ENCODE results near the gene LMO1.
A peak's percentile ranks its signal among the peaks of the same experiment; 100 is the strongest.

The LMO1 gene

DNA sequence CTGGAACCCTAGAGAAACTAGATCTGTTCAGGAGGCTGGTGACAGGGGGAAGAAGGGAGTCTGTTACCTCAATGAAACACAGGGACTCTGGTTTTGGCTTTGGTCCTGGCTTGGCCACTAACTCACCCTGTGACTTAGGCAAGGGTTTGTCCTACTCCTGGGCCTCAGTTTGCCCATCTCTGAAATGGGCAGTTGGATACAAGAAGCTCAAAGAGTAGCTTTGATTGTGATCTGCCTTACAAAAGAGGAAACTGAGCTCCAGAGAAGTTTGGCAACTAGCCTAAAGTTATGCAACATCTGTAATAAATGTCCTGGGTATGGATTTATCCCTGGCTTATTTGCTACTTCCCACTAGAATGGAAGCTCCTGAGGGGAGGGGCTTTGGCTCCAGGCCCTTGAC, 24.0 kb upstream of the LMO1 start:
- Histone ChIP-seq H3K4me3 (no peak overlapping the region), H3K27me3 (peaks cover 0 to 14% of the 10 kb centered on the region in 2 donors), H3K9me3 (no peaks in the 10 kb centered on the region), H3K27ac (no peak overlapping the region), H3K4me1 (peaks cover 0 to 6% (median 2%) of the 10 kb centered on the region in 4 donors), H3K36me3 (no peaks in the 10 kb centered on the region)
- TF ChIP-seq, protein P1, sequence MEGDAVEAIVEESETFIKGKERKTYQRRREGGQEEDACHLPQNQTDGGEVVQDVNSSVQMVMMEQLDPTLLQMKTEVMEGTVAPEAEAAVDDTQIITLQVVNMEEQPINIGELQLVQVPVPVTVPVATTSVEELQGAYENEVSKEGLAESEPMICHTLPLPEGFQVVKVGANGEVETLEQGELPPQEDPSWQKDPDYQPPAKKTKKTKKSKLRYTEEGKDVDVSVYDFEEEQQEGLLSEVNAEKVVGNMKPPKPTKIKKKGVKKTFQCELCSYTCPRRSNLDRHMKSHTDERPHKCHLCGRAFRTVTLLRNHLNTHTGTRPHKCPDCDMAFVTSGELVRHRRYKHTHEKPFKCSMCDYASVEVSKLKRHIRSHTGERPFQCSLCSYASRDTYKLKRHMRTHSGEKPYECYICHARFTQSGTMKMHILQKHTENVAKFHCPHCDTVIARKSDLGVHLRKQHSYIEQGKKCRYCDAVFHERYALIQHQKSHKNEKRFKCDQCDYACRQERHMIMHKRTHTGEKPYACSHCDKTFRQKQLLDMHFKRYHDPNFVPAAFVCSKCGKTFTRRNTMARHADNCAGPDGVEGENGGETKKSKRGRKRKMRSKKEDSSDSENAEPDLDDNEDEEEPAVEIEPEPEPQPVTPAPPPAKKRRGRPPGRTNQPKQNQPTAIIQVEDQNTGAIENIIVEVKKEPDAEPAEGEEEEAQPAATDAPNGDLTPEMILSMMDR (IDR thresholded peaks at IDR 0.05): no peak
- intact Hi-C loops (cut with DNase I; ENCODE audit: low total_unique reads): no loop called here
- peak in 1 of 2 donors; percentile 37 for DNase-seq

DNA sequence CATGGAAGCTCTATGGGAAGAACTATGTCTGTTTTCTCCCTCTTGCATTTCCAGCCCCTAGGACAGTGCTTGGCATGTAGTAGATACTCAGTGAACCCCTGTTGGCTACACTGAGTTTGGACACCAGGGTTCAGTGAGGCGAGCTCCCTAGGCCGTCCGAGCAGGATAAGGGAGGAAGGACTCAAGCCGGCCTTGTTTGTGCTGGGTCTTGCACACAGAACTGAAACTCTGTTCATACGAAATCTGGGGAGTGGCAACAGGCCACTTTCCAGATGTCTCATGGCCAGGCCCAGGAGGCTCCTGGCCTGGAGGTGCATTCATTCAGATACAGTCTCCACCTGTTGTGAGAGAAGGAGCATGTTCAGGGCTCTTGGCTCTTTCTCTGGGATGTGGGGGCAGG, 23.6 kb upstream of the LMO1 start:
- Histone ChIP-seq H3K9me3 (no peaks in the 10 kb centered on the region), H3K27me3 (peaks cover 0 to 14% of the 10 kb centered on the region in 2 donors), H3K27ac (no peak overlapping the region), H3K4me1 (peaks cover 0 to 6% (median 2%) of the 10 kb centered on the region in 4 donors), H3K36me3 (no peaks in the 10 kb centered on the region), H3K4me3 (no peak overlapping the region)
- TF ChIP-seq, protein P1 (IDR thresholded peaks at IDR 0.05): no peak
- DNase-seq: peak in 1 of 2 donors; percentile 33
- intact Hi-C loops (cut with DNase I; ENCODE audit: low total_unique reads): no loop called here

DNA sequence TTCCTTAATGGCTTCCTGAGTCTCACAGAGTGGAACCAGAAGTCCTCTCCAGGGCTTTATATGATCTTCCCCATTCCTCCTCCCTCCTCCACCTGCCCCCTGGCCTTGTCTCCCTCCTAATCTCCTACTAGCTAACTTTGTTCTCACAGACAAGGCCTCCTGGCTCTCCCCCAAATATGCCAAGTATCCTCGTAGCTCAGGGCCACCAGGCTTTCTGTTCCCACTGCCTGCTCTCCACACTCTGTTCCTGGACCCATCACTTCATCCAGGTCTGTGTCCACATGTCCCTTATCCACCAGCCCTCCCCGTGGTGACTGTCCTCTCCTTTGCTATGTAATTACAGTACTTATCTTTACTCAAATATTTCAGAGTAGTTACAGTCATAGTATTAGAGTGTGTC, 23.2 kb upstream of the LMO1 start:
- no peaks in the 10 kb centered on the region for H3K36me3 ChIP-seq
- peak in 1 of 2 donors; percentile 15 for DNase-seq
- no peak overlapping the region for H3K27ac ChIP-seq
- H3K4me1 ChIP-seq: peaks cover 0 to 6% (median 2%) of the 10 kb centered on the region in 4 donors
- H3K4me3 ChIP-seq: no peak overlapping the region
- peaks cover 0 to 14% of the 10 kb centered on the region in 2 donors for H3K27me3 ChIP-seq
- intact Hi-C loops (cut with DNase I; ENCODE audit: low total_unique reads): no loop called here
- H3K9me3 ChIP-seq: no peaks in the 10 kb centered on the region
- TF ChIP-seq, protein P1 (IDR thresholded peaks at IDR 0.05): no peak

DNA sequence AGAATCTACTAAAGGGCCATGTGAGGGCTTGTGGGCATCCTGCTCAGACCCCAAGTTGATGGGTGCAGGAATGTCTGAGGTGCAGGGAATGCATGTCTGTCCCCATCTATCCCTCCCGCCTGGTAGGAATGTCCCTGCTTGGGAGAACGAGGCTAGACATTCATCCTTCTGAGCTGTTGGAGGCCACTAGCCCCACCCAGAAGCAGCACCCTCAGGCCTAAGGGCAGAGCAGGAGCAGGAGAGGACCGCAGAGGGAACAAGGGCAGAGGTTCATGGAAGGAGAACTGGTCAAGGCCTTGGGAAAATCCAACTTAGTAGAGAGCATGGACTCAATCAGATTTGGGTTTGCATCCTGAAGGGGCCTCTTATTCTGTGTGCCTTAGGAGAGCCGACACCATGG, 22.1 kb upstream of the LMO1 start:
- DNase-seq: peak in 1 of 2 donors; percentile 27
- intact Hi-C loops (cut with DNase I; ENCODE audit: low total_unique reads): no loop called here

DNA sequence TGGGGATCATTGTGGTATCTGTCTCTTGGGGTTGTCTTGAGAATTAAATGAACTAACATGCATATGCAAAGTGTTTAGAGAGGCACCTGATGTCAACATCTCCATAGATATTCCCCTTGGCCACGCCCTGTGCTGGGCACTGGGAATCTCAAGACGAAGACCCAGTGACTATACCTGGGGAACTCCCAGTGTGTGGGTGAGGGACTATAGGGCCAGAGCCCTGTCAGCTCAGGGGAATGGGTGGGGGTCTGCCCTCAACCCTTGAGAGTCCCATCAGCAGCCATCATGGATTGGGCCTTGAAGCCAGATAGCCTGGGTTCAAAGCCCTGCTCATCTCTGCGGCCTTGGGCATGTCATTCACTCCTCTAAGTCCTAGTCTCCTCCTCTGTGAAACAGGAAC, 21.6 kb upstream of the LMO1 start:
- no peak overlapping the region for H3K27ac ChIP-seq
- intact Hi-C loops (cut with DNase I; ENCODE audit: low total_unique reads): no loop called here
- DNase-seq: peak in 1 of 2 donors; percentile 16
- H3K36me3 ChIP-seq: no peaks in the 10 kb centered on the region
- TF ChIP-seq, protein P1 (IDR thresholded peaks at IDR 0.05): no peak
- H3K9me3 ChIP-seq: no peaks in the 10 kb centered on the region
- H3K4me3 ChIP-seq: no peak overlapping the region
- peaks cover 0 to 13% of the 10 kb centered on the region in 2 donors for H3K27me3 ChIP-seq
- peaks cover 0 to 6% (median 2%) of the 10 kb centered on the region in 4 donors for H3K4me1 ChIP-seq

More for the DNA sequence above, 22.1 kb upstream of the LMO1 start:
- peaks cover 0 to 6% (median 2%) of the 10 kb centered on the region in 4 donors for H3K4me1 ChIP-seq
- H3K27me3 ChIP-seq: peaks cover 0 to 14% of the 10 kb centered on the region in 2 donors
- no peaks in the 10 kb centered on the region for H3K36me3 ChIP-seq
- H3K27ac ChIP-seq: no peak overlapping the region
- TF ChIP-seq, protein P1 (IDR thresholded peaks at IDR 0.05): no peak
- no peak overlapping the region for H3K4me3 ChIP-seq
- H3K9me3 ChIP-seq: no peaks in the 10 kb centered on the region

All from tibial artery (tissue), 4 donors.